ENCODE results near the gene MTMR11.

GRCh38 chr1:149962039-149962647, 25.5 kb upstream of the MTMR11 start:
- TF ChIP-seq POLR2A (IDR thresholded peaks at IDR 0.05; ENCODE audit: low read depth, low read length) (no peak), POLR2AphosphoS5 (IDR thresholded peaks at IDR 0.05; ENCODE audit: low read depth, low read length) (no peak)

All from GM12892 (cell line).